IMR-90 (cell line): ENCODE results near the gene TGFBR2. TPM values are rescaled to one million over a fixed set of nuclear protein-coding genes. Genes with fewer than 3 reads are reported as not detected.

ENCODE experiments used
- ATAC-seq: fragments of 200-7000 bp; cut with Tn5 transposase; 2 replicates; pipeline ENCODE4 v1.9.1; 2020; ENCODE audit warnings: low read depth, mild to moderate bottlenecking, moderate library complexity
- BruUV-seq: library from RNA; stranded (reverse); fragments of 400-500 nt; replicated peaks from 2 replicates; lab custom pipeline; 2021; lab: Mats Ljungman, UMichigan
- CTCF ChIA-PET: fragments of 300-600 bp; formaldehyde crosslinking; extraction: SDS; loops from one replicate; lab custom pipeline; 2021; ENCODE audit warnings: antibody characterized with exemption; lab: Yijun Ruan, JAX
- POLR2A ChIA-PET: fragments of 300-600 bp; sonication (Branson Sonifier 250); formaldehyde crosslinking; loops from one replicate; lab custom pipeline; 2022; ENCODE audit warnings: antibody characterized with exemption; ENCODE audit not compliant: unreplicated experiment; lab: Charles Lee
- DNase-seq: peaks from one replicate; pipeline ENCODE4 v3.0.0; 2013
- H2AFZ ChIP-seq: replicated peaks from 2 replicates; pipeline ENCODE3; 2013; ENCODE audit warnings: low read length, mild to moderate bottlenecking; ENCODE audit not compliant: poor library complexity
- H2AK5ac ChIP-seq: 2 replicates; pipeline ENCODE4 v1.6.1; 2013; ENCODE audit warnings: low read depth, low read length, inconsistent platforms
- H2AK9ac ChIP-seq: replicated peaks from 2 replicates; pipeline ENCODE3; 2013; ENCODE audit warnings: mild to moderate bottlenecking, low read depth, low read length, moderate library complexity; ENCODE audit not compliant: poor library complexity
- H2BK120ac ChIP-seq: 2 replicates; pipeline ENCODE4 v1.6.1; 2013; ENCODE audit warnings: low read depth, low read length, inconsistent platforms
- H2BK15ac ChIP-seq: 3 replicates; pipeline ENCODE4 v1.6.1; 2013; ENCODE audit warnings: low read depth, low read length, inconsistent platforms
- H2BK20ac ChIP-seq: 2 replicates; pipeline ENCODE4 v1.6.1; 2013; ENCODE audit warnings: low read depth, mild to moderate bottlenecking, inconsistent platforms, low read length, moderate library complexity
- H2BK5ac ChIP-seq: 2 replicates; pipeline ENCODE4 v1.6.1; 2013; ENCODE audit warnings: mild to moderate bottlenecking, low read depth, low read length, inconsistent platforms; ENCODE audit not compliant: poor library complexity, severe bottlenecking
- H3K14ac ChIP-seq: replicated peaks from 2 replicates; pipeline ENCODE4 v1.6.1; 2013; ENCODE audit warnings: low read depth, low read length, inconsistent platforms
- H3K18ac ChIP-seq: 2 replicates; pipeline ENCODE4 v1.6.1; 2013; ENCODE audit warnings: low read depth, low read length, control low read depth
- H3K23ac ChIP-seq: 2 replicates; pipeline ENCODE4 v1.6.1; 2013; ENCODE audit warnings: low read depth, low read length, inconsistent platforms
- H3K27ac ChIP-seq: 2 replicates; pipeline ENCODE4 v1.5.1; 2013; ENCODE audit warnings: mild to moderate bottlenecking, control low read depth, low read length; ENCODE audit not compliant: insufficient read depth
- H3K27me3 ChIP-seq: 2 replicates; pipeline ENCODE4 v1.6.1; 2013; ENCODE audit warnings: low read length; ENCODE audit not compliant: control insufficient read depth, insufficient read depth
- H3K36me3 ChIP-seq: 2 replicates; pipeline ENCODE4 v1.6.1; 2013; ENCODE audit warnings: low read length, mixed read lengths; ENCODE audit not compliant: control insufficient read depth, insufficient read depth
- H3K4ac ChIP-seq: 2 replicates; pipeline ENCODE4 v1.6.1; 2013; ENCODE audit warnings: low read depth, low read length, inconsistent platforms
- H3K4me1 ChIP-seq: 2 replicates; pipeline ENCODE4 v1.6.1; 2013; ENCODE audit warnings: low read length, mixed read lengths; ENCODE audit not compliant: control insufficient read depth, insufficient read depth
- H3K4me2 ChIP-seq: 2 replicates; pipeline ENCODE4 v1.6.1; 2013; ENCODE audit warnings: low read depth, mild to moderate bottlenecking, control low read depth, low read length, moderate library complexity
- H3K4me3 ChIP-seq: 2 replicates; pipeline ENCODE4 v1.5.1; 2013; ENCODE audit warnings: low read depth, mild to moderate bottlenecking, control low read depth, low read length, moderate library complexity; ENCODE audit not compliant: insufficient read depth
- H3K56ac ChIP-seq: 2 replicates; pipeline ENCODE4 v1.6.1; 2013; ENCODE audit warnings: low read length, inconsistent platforms; ENCODE audit not compliant: insufficient read depth; ENCODE audit errors: extremely low read depth
- H3K79me1 ChIP-seq, 2 experiments: 2 replicates each; pipeline ENCODE4 v1.6.1; 2013; ENCODE audit warnings: low read length in 2 of 2, inconsistent platforms in 1 of 2, low read depth in 1 of 2
- H3K9ac ChIP-seq: 2 replicates; pipeline ENCODE4 v1.6.1; 2013; ENCODE audit warnings: low read depth, low read length, control low read depth
- H3K9me1 ChIP-seq: 2 replicates; pipeline ENCODE4 v1.6.1; 2013; ENCODE audit warnings: low read length, inconsistent platforms; ENCODE audit not compliant: insufficient read depth
- H3K9me3 ChIP-seq: 2 replicates; pipeline ENCODE4 v1.6.1; 2013; ENCODE audit warnings: low read length; ENCODE audit not compliant: control insufficient read depth, insufficient read depth
- H4K20me1 ChIP-seq: 2 replicates; pipeline ENCODE4 v1.6.1; 2013; ENCODE audit warnings: low read length, inconsistent platforms; ENCODE audit not compliant: insufficient read depth
- H4K5ac ChIP-seq: 2 replicates; pipeline ENCODE4 v1.6.1; 2013; ENCODE audit warnings: mild to moderate bottlenecking, low read depth, low read length, control low read depth
- H4K8ac ChIP-seq, 2 experiments: 2 replicates each; pipeline ENCODE4 v1.6.1; 2013; ENCODE audit warnings: low read depth in 2 of 2, low read length in 2 of 2, control low read depth in 1 of 2, inconsistent platforms in 1 of 2
- H4K91ac ChIP-seq: 2 replicates; pipeline ENCODE4 v1.6.1; 2013; ENCODE audit warnings: low read depth, low read length, inconsistent platforms; ENCODE audit not compliant: insufficient read depth
- BHLHE40 ChIP-seq: fragments of 150-350 bp; IDR thresholded peaks from 2 replicates; pipeline ENCODE4 v1.6.1; 2016; ENCODE audit warnings: mild to moderate bottlenecking, low read depth, low read length
- CEBPB ChIP-seq: IDR thresholded peaks from 2 replicates; pipeline ENCODE4 v1.6.1; 2012; ENCODE audit warnings: low read depth, low read length, improper control_type of control experiment
- CTCF ChIP-seq: conservative IDR thresholded peaks from 2 replicates; pipeline ENCODE4 v1.5.1; 2012; ENCODE audit warnings: mild to moderate bottlenecking, low read depth, low read length, improper control_type of control experiment
- FOS ChIP-seq: fragments of 150-350 bp; IDR thresholded peaks from 2 replicates; pipeline ENCODE4 v1.6.1; 2016; ENCODE audit warnings: low read depth, low read length
- MXI1 ChIP-seq: IDR thresholded peaks from 2 replicates; pipeline ENCODE4 v1.6.1; 2012; ENCODE audit warnings: low read depth, mild to moderate bottlenecking, low read length, moderate library complexity, borderline replicate concordance
- POLR2A ChIP-seq: IDR thresholded peaks from 2 replicates; pipeline ENCODE4 v1.6.1; 2012; ENCODE audit warnings: mild to moderate bottlenecking, low read depth, low read length
- RAD21 ChIP-seq: IDR thresholded peaks from 2 replicates; pipeline ENCODE4 v1.6.1; 2012; ENCODE audit warnings: low read length, improper control_type of control experiment
- RCOR1 ChIP-seq: IDR thresholded peaks from 2 replicates; pipeline ENCODE4 v1.6.1; 2012; ENCODE audit warnings: mild to moderate bottlenecking, low read length, improper control_type of control experiment; ENCODE audit not compliant: insufficient replicate concordance
- SMC3 ChIP-seq: fragments of 150-350 bp; IDR thresholded peaks from 2 replicates; pipeline ENCODE4 v1.6.1; 2016; ENCODE audit warnings: low read depth, mild to moderate bottlenecking, antibody characterized with exemption, low read length, moderate library complexity
- dilution Hi-C: fragments of 300-500 bp; cut with HindIII; formaldehyde crosslinking; loops from one replicate; pipeline ENCODE4 v1.14.3; 2018; ENCODE audit warnings: low sequenced_read_pairs; ENCODE audit not compliant: unreplicated experiment
- in situ Hi-C: fragments of 300-500 bp; cut with MboI; formaldehyde crosslinking; loops from 3 replicates; pipeline ENCODE4 v1.14.3; 2019; ENCODE audit warnings: low sequenced_read_pairs, inconsistent platforms, mixed read lengths
- intact Hi-C: fragments of 100-400 bp; cut with micrococcal nuclease; formaldehyde crosslinking; loops from 2 replicates; pipeline ENCODE4 v1.10.0; 2022
- polyA plus RNA-seq, 3 experiments: library from polyadenylated mRNA; depleted of rRNA; stranded (reverse); fragments of >200 nt; gene quantifications; 2 replicates each; pipeline ENCODE4 v1.2.3, GENCODE V29; 2012; ENCODE audit warnings: low replicate concordance in 1 of 3
- total RNA-seq: library from RNA; depleted of rRNA; stranded (reverse); fragments of >200 nt; gene quantifications from 2 replicates; pipeline ENCODE4 v1.2.3, GENCODE V29; 2012

TGFBR2 gene
- total and polyA plus RNA-seq, 2 of the 4 experiments (the other 2 are of a cell fraction) = 63.7 to 87.5 TPM

- ATAC-seq = no peak
These were observed 72.6 kb downstream of the TGFBR2 start for GRCh38 chr3:30679045-30679444.

More at GRCh38 chr3:30679045-30679444, 72.6 kb downstream of the TGFBR2 start:
- no peak overlapping the region for H3K27ac ChIP-seq
- peaks cover 19% of the 10 kb centered on the region for H3K4me1 ChIP-seq
- H3K4me2 ChIP-seq = no peak overlapping the region
- H3K4ac ChIP-seq = peak overlapping the region; percentile 15; the same call in 1 of the 2 replicates
- H3K18ac ChIP-seq = no peak overlapping the region
- peak overlapping the region; percentile 26; the same call in 1 of the 2 replicates for H3K14ac ChIP-seq
- dilution Hi-C loops (no loop called here), intact Hi-C loops (no loop called here), in situ Hi-C loops (no loop called here)
- H4K91ac ChIP-seq = no peak overlapping the region; the same call in 1 of the 2 replicates
- CTCF ChIA-PET = no interaction called here
- no peak overlapping the region for H4K8ac ChIP-seq
- no peaks in the 10 kb centered on the region for H3K27me3 ChIP-seq
- peaks cover 10% of the 10 kb centered on the region for H3K9me1 ChIP-seq
- no peak overlapping the region for H2BK120ac ChIP-seq
- POLR2A ChIA-PET = no interaction called here
- no peaks in the 10 kb centered on the region for H4K20me1 ChIP-seq
- TF ChIP-seq CEBPB = no peak
- TF ChIP-seq POLR2A = no peak
- TF ChIP-seq FOS = no peak
- TF ChIP-seq RCOR1 = no peak
- TF ChIP-seq SMC3 = no peak
- no peak for TF ChIP-seq CTCF
- no peak for TF ChIP-seq RAD21
- no peak for TF ChIP-seq BHLHE40
- TF ChIP-seq MXI1 = no peak
- H4K5ac ChIP-seq = no peak overlapping the region
- no peak overlapping the region for H2AK9ac ChIP-seq
- peaks cover 26 to 68% of the 10 kb centered on the region in 2 experiments for H3K79me1 ChIP-seq
- no peak overlapping the region for H2AFZ ChIP-seq
- H3K23ac ChIP-seq = 0 out of 2 replicates have a peak overlapping the region, but pooled peaks have one; percentile 25
- no peak overlapping the region for H3K4me3 ChIP-seq
- no peak overlapping the region for H3K56ac ChIP-seq
- H2AK5ac ChIP-seq = no peak overlapping the region
- H3K36me3 ChIP-seq = peaks cover 31% of the 10 kb centered on the region
- no peak overlapping the region for H2BK20ac ChIP-seq
- H2BK15ac ChIP-seq = no peak overlapping the region
- DNase-seq = no peak
- H3K9me3 ChIP-seq = no peaks in the 10 kb centered on the region
- no TSS peak for BruUV-seq
- H2BK5ac ChIP-seq = no peak overlapping the region
- H3K9ac ChIP-seq = no peak overlapping the region
